OCI-LY7 (cell line): ENCODE measurements around the gene PLA2G12A. TPM values are rescaled to one million over a fixed set of nuclear protein-coding genes. Genes with fewer than 3 reads are reported as not detected.

Experiments
- BruUV-seq: library from RNA; stranded (reverse); fragments of 400-500 nt; replicated peaks from 2 replicates; lab custom pipeline; 2021; lab: Mats Ljungman, UMichigan
- CTCF ChIA-PET: fragments of 300-600 bp; sonication (Branson Sonifier 250); formaldehyde crosslinking; loops from one replicate; lab custom pipeline; 2022; ENCODE audit warnings: antibody characterized with exemption; ENCODE audit not compliant: unreplicated experiment; lab: Charles Lee
- POLR2A ChIA-PET: fragments of 300-600 bp; sonication (Branson Sonifier 250); formaldehyde crosslinking; loops from one replicate; lab custom pipeline; 2022; ENCODE audit warnings: antibody characterized with exemption; lab: Charles Lee
- DNase-seq: peaks from one replicate; pipeline ENCODE4 v3.0.0-alpha.2; 2015; ENCODE audit warnings: low spot score
- H2AFZ ChIP-seq: fragments of 200-600 bp; sonication (generic), shearing (Covaris generic); 2 replicates; pipeline ENCODE4 v1.6.1; 2014; ENCODE audit warnings: mild to moderate bottlenecking, antibody characterized with exemption, low read length, moderate library complexity
- H3K27ac ChIP-seq: fragments of 200-600 bp; sonication (generic); 2 replicates; pipeline ENCODE4 v1.5.1; 2014; ENCODE audit warnings: mixed run types, low read depth, mild to moderate bottlenecking, moderate library complexity, low read length, inconsistent platforms; ENCODE audit not compliant: poor library complexity, severe bottlenecking
- H3K36me3 ChIP-seq: fragments of 200-600 bp; sonication (generic); 2 replicates; pipeline ENCODE4 v1.6.1; 2014; ENCODE audit warnings: mild to moderate bottlenecking, antibody characterized with exemption, low read length, moderate library complexity, mixed read lengths; ENCODE audit not compliant: insufficient read depth
- H3K4me1 ChIP-seq: fragments of 200-600 bp; sonication (generic); 2 replicates; pipeline ENCODE4 v1.5.1; 2014; ENCODE audit warnings: mild to moderate bottlenecking, low read length; ENCODE audit not compliant: insufficient read depth, poor library complexity, severe bottlenecking
- H3K4me2 ChIP-seq: fragments of 200-600 bp; sonication (generic); 2 replicates; pipeline ENCODE4 v1.6.1; 2014; ENCODE audit warnings: mild to moderate bottlenecking, low read length
- H3K4me3 ChIP-seq: fragments of 200-600 bp; sonication (generic); 2 replicates; pipeline ENCODE4 v1.5.1; 2014; ENCODE audit warnings: mild to moderate bottlenecking, low read depth, low read length; ENCODE audit not compliant: poor library complexity, severe bottlenecking
- H3K79me2 ChIP-seq: fragments of 200-600 bp; sonication (generic); 2 replicates; pipeline ENCODE4 v1.6.1; 2016; ENCODE audit warnings: low read depth, mild to moderate bottlenecking, low read length, moderate library complexity, mixed read lengths; ENCODE audit not compliant: insufficient read depth
- H3K9me2 ChIP-seq: fragments of 200-600 bp; sonication (generic); 2 replicates; pipeline ENCODE4 v1.6.1; 2016; ENCODE audit warnings: mild to moderate bottlenecking, low read length, mixed read lengths; ENCODE audit not compliant: insufficient read depth
- H3K9me3 ChIP-seq: fragments of 200-600 bp; sonication (generic); 2 replicates; pipeline ENCODE4 v1.6.1; 2014; ENCODE audit warnings: mild to moderate bottlenecking, mixed run types, low read length, mixed read lengths
- H4K20me1 ChIP-seq: fragments of 200-600 bp; sonication (generic); 2 replicates; pipeline ENCODE4 v1.6.1; 2014; ENCODE audit warnings: mild to moderate bottlenecking, antibody characterized with exemption, low read length, moderate library complexity, mixed read lengths; ENCODE audit not compliant: insufficient read depth
- CTCF ChIP-seq: fragments of 200-600 bp; sonication (generic); conservative IDR thresholded peaks from 2 replicates; pipeline ENCODE4 v1.5.1; 2014; ENCODE audit warnings: mild to moderate bottlenecking, antibody characterized with exemption, low read length, moderate library complexity, mixed read lengths
- EZH2phosphoT487 ChIP-seq: fragments of 200-600 bp; sonication (generic); IDR thresholded peaks from 2 replicates; pipeline ENCODE4 v1.6.1; 2018; ENCODE audit warnings: low read depth, borderline replicate concordance, mild to moderate bottlenecking, mixed run types, antibody characterized with exemption, low read length, moderate library complexity, mixed read lengths
- intact Hi-C: fragments of 100-400 bp; cut with micrococcal nuclease; formaldehyde crosslinking; loops from one replicate; pipeline ENCODE4 v1.10.0; 2022; ENCODE audit not compliant: unreplicated experiment
- total RNA-seq, 2 experiments: library from RNA; depleted of rRNA in 1 of 2; stranded (reverse); fragments of >200 nt in 1 of 2; shearing (Covaris generic) in 1 of 2; gene quantifications; 2 replicates each; pipeline ENCODE4 v1.2.3, GENCODE V29; 2014 to 2022

Gene PLA2G12A
- total RNA-seq, 2 experiments from 2014 or later = 18.1 to 35.9 TPM

DNA sequence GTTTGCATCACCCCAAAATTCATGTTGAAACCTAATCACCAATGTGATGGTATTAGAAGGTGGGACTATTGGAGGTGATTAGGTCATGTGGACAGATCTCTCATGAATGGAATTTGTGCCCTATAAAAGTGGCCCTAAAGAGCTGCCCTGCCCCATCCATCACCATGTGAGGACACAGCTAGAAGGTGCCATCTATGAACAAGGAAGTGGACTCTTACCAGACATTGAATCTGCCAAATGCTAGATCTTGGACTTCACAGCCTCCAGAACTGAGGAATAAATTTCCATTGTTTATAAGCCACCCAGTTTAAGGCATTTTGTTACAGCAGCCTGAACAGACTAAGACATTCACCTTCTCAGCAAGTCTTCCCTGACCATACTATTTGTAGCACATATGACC is 7.5 kb downstream of the PLA2G12A start:
- H3K9me2 ChIP-seq = no peaks in the 10 kb centered on the region
- H3K79me2 ChIP-seq = peaks cover 5% of the 10 kb centered on the region; the same call in 1 of the 2 replicates
- H2AFZ ChIP-seq = no peak overlapping the region
- peaks cover 32% of the 10 kb centered on the region for H3K36me3 ChIP-seq
- H3K9me3 ChIP-seq = no peaks in the 10 kb centered on the region; the same call in 1 of the 2 replicates
- peaks cover 13% of the 10 kb centered on the region for H3K4me1 ChIP-seq
- DNase-seq = no peak
- H3K4me3 ChIP-seq = no peak overlapping the region
- CTCF ChIA-PET = no interaction called here
- POLR2A ChIA-PET = interaction anchor here (1.1 to 1.3 kb wide), 2 partner anchors 11 to 12 kb away, joined by 3 to 8 read pairs; no protein-coding TSS in a partner anchor
- H3K4me2 ChIP-seq = no peak overlapping the region
- intact Hi-C loops = no loop called here
- no peaks in the 10 kb centered on the region for H4K20me1 ChIP-seq
- TF ChIP-seq EZH2phosphoT487 (no peak), CTCF (no peak)
- no TSS peak for BruUV-seq
- no peak overlapping the region for H3K27ac ChIP-seq

DNA sequence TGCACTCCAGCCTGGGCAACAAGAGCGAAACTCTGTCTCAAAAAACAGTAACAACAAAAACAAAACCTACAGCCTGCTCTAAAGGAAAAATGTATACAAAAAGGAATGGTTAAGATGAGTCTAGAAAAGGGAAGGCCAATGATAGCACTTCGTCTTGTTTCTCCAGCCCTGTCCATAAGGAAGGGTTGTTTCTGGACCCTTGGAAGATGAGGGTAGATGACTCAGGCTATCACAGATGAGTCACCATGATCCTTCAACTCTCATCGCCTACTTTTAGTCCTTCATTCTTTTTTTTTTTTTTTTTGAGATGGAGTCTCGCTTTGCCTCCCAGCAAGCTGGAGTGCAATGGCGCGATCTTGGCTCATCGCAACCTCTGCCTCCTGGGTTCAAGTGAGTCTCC is 8.8 kb downstream of the PLA2G12A start:
- no peaks in the 10 kb centered on the region for H3K9me2 ChIP-seq
- no peak overlapping the region for H3K27ac ChIP-seq
- H3K4me2 ChIP-seq = no peak overlapping the region
- intact Hi-C loops = no loop called here
- peaks cover 38% of the 10 kb centered on the region for H3K36me3 ChIP-seq
- no TSS peak for BruUV-seq
- no peak for DNase-seq
- no peak overlapping the region for H2AFZ ChIP-seq
- ChIA-PET POLR2A (interaction anchor here (0.7 kb wide), 1 partner anchor 1329 kb away, joined by 4 read pairs; no protein-coding TSS in a partner anchor), CTCF (no interaction called here)
- no peak overlapping the region for H3K4me3 ChIP-seq
- H3K4me1 ChIP-seq = peaks cover 13% of the 10 kb centered on the region
- TF ChIP-seq EZH2phosphoT487 = no peak
- no peak for TF ChIP-seq CTCF
- peaks cover 3% of the 10 kb centered on the region; the same call in 1 of the 2 replicates for H3K9me3 ChIP-seq
- H4K20me1 ChIP-seq = no peaks in the 10 kb centered on the region
- H3K79me2 ChIP-seq = peaks cover 5% of the 10 kb centered on the region; the same call in 1 of the 2 replicates

DNA sequence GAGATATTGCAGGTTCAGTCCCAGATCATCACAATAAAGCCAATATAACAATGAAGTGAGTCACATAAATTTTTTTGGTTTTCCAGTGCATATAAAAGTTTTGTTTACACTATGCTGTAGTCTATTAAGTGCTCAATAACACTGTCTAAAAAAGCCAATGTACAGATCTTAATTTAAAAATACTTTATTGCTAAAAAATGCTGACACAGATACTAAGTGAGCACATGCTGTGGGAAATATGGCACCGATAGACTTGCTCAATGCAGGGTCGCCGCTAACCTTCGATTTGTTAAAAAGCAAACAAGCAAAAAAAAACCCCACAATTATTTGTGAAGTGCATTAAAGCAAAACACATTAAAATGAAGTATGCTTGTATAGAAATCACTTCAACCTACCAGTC is 10.3 kb downstream of the PLA2G12A start:
- POLR2A ChIA-PET = no interaction called here
- Histone ChIP-seq H3K79me2 (peaks cover 5% of the 10 kb centered on the region; the same call in 1 of the 2 replicates), H3K36me3 (peaks cover 38% of the 10 kb centered on the region), H4K20me1 (no peaks in the 10 kb centered on the region), H2AFZ (no peak overlapping the region), H3K4me3 (no peak overlapping the region), H3K27ac (no peak overlapping the region), H3K9me2 (no peaks in the 10 kb centered on the region), H3K4me2 (no peak overlapping the region), H3K9me3 (peaks cover 3% of the 10 kb centered on the region; the same call in 1 of the 2 replicates), H3K4me1 (peaks cover 13% of the 10 kb centered on the region)
- no TSS peak for BruUV-seq
- intact Hi-C loops = no loop called here
- DNase-seq = no peak
- TF ChIP-seq EZH2phosphoT487 = no peak
- TF ChIP-seq CTCF = no peak
- CTCF ChIA-PET = no interaction called here
